Skin of body (tissue), 2 donors: ENCODE data around the gene CSAD. TPM values are rescaled to one million over a fixed set of nuclear protein-coding genes. Genes with fewer than 3 reads are reported as not detected.

Source experiments
- DNase-seq: peaks from one replicate; lab custom pipeline; 2025; lab: John Stamatoyannopoulos, UW
- total RNA-seq: library from RNA; depleted of rRNA; stranded (reverse); fragments of >200 nt; gene quantifications from one replicate; pipeline ENCODE4 v1.2.3, GENCODE V29; 2014

The CSAD gene, protein sequence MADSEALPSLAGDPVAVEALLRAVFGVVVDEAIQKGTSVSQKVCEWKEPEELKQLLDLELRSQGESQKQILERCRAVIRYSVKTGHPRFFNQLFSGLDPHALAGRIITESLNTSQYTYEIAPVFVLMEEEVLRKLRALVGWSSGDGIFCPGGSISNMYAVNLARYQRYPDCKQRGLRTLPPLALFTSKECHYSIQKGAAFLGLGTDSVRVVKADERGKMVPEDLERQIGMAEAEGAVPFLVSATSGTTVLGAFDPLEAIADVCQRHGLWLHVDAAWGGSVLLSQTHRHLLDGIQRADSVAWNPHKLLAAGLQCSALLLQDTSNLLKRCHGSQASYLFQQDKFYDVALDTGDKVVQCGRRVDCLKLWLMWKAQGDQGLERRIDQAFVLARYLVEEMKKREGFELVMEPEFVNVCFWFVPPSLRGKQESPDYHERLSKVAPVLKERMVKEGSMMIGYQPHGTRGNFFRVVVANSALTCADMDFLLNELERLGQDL
- 75.0 TPM for total RNA-seq

DNA sequence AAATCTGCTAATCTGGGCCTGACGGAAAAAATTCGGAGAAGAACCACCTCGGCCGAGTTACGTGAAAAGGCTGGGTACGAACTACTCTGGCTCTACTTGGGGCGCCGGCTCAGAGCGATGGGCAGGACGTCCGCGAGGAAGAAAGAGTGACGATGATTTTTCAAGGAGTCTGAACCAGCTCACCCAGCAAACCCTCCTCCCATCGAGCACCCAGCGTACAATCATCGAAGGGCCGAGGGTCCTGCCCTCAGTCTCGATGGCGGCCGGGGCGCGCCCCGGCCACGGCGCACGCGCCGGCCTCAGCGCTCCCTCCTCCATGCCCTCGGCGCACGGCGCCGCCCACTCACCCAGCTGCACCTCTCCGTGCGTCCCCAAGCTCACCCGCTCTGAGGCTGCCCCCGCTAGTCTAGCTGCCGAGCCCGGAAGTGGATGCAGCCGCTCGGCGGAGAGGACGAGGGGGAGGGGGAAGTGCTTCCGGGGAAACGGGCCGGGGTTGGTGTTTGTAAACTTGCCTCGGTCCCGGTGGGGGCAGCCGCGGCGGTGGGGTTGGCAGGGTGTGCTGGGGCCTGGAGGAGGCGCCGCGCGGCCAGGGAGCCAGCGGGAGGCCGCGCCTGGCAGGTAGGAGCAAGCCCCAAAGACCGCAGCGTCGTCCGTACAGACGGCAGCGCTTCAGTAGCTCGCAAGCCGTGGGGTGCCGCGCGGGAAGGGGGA lies at the start of gene CSAD, which contains the start of gene ZNF740:
Gene CSAD, minus strand, starts transcription at position 706 of the 711 bp plus-strand sequence. CDS start 7,455 bp downstream, outside the sequence.
Gene ZNF740, plus strand, starts transcription at position 503 of the 711 bp plus-strand sequence. CDS start 1,262 bp downstream, outside the sequence.
- DNase-seq, result peak; percentile 97

DNA sequence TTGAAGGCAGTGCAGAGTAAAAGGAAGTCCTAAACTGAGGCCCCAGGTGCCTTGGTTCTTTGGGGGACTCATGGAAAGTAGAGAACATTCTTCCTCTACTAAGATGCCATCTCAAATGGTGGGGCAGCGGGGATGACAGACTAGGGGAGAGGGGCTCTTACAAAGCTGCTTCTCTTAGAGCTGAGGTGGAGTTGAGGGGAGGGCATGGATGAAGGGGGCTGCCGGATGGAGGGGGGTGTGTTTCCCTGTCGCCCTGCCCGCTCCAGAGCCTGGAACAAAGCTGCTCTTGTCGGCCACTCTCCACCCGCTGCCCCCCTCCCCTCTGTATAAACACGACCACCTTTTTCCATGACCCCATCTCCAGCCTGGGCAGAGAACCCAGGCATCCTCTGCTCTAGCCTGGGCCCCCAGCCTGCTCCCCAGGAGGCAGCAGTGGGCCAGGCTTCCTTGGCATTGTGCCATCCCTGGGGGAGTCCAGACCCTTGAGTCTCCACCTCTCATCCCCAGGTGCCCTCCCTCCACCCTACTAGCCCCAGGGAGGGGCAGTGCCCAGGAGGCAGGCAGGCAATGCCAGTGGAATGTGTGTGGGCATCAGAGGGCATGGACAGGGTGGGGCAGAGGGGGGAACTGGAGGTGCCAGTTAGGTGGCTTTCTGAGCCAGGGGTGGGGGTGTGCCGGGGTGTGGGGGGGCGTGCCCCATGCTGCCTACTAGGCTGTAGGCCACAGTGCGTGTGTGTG lies 49.6 kb upstream of the CSAD start:
- no peak for DNase-seq

DNA sequence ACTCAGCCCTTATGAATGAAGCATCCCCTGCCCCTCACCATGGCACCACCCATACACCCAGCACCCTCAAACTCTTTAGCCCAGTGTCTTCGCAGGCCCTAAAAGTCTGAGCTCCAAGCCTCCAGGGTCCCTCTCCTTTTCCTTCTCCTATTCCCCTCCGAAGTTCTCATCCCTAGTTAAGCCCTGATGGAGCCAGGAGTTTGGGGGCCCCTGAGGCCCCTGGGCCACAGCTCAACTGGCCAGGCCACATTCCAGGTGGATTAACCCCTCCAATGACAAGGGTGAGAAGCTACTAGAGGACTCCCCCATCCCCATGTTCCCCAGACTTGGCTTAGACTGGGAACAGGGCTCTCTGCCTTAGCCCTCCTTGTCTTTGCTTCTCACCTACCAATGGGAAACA lies 48.7 kb upstream of the CSAD start:
- no peak for DNase-seq

DNA sequence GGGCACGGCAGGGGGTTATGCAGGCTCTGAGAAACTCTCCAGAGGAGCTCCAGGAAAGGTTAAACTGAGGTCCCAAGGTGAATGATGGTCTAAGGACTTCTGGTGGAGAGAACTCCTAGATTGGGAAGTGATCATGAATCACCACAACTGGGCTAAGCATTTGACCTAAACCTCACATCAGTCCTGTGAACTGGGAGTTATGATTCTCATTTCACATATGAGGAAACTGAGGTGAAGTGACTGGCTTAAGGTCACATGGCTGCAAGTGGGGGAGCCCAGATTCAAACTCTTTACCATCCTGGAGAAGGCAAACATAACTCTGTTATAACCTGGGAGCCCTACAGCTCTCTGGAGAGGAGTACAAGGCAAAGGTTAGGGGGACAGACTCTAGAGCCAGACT lies 47.1 kb upstream of the CSAD start:
- DNase-seq, result no peak

DNA sequence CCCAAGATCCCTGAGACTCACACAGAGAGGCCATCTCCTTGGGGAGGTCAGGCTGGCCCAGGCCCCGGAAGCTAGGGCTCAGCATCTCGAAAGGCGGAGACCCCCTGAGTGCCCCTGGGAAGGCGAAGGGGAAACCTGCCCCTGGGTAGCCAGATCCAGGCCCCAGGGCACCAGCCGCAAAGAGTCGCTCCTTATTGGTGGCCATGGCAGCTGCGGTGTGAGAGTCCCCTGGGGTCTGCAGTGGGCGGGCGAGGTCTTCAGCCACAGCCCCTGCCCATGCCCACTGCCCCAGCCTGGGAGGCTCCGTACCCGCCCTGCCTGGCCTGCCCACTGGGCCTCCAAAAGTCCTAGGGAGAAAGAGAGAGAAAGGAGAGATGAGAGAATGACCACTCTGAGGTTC lies 46.6 kb upstream of the CSAD start:
- no peak for DNase-seq

DNA sequence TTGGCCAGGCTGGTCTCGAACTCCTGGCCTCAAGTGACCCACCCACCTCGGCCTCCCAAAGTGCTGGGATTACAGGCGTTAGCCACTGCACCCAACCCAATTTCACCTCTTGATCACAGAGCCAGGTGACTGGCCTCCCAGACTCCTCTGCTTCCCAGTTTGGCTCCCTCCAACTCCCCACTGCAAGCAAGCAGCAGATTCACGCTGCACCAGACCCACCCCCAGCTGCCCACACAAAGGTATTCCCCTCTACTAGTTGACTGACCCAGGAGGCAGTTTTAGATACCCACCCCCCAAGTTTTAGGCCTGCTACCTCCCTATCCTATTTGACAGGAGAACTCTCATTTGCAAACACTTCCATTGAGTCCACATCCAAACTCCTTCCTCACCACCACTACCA lies 46.1 kb upstream of the CSAD start:
- DNase-seq, result no peak

DNA sequence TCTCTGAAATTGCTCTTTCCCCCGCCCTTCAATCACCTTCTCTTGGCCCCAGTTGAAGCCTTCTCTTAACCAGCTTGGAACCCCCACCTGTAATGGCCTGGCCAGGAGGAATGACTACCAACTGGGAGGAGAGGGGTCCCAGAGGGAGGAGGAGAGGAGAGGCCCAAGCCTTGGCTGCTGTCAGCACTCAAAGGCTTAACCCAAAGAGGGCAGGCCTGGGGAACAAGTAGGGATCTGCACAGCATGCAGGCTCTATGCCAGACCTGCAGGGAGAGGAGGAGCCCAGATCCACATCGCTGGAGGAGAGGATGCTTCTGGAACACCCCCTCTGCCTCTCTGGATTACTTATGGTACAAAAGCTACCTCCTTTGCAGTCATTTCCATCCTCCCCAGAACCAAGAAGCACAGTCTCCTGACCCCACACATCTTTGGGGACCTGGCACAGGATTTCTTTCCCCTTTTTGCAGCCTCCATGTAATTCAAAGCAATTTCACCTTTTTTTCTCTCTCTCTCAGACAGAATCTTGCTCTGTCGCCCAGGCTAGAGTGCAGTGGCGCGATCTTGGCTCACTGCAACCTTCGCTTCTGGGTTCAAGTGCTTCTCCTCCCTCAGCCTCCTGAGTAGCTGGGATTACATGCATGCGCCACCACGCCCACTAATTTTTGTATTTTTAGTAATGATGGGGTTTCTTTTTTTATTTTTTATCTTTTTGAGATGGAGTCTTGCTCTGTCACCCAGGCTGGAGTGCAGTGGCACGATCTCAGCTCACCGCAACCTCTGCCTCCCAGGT lies 45.1 kb upstream of the CSAD start:
- no peak for DNase-seq

DNA sequence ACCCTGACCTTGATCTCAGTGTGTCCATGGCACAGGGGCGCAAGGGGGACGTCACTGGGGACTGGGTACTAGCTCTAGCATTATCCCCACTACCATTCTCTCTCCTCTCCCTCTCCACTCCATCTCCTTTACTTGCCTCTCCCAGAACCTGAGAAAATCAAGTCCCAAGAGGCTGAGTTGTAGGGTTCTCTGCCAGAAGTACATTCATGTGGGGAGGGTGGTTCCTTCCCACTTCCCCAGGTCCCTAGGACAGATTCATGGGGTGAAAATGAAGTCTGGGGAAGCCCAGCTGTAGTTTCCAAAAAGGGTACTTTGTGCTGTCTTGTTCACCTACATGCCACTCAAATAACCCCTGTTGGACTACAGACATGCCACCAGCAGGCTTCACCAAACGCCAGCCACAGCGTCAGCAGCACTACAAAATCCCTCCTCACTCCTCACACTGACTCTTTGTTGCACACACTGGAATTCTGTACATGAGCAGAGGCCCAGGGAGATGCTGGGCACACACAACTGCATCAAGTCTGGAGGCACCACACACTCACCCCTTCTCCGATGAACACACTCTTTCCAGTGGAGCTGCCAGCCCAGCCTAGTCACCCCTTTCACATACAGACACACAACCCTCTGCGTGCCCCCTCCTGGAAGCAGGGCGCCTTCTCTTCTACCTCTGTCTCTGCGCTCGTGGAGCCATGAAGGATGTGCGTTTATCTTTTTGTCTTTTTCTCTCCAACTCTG lies 44.3 kb upstream of the CSAD start:
- DNase-seq, result no peak

DNA sequence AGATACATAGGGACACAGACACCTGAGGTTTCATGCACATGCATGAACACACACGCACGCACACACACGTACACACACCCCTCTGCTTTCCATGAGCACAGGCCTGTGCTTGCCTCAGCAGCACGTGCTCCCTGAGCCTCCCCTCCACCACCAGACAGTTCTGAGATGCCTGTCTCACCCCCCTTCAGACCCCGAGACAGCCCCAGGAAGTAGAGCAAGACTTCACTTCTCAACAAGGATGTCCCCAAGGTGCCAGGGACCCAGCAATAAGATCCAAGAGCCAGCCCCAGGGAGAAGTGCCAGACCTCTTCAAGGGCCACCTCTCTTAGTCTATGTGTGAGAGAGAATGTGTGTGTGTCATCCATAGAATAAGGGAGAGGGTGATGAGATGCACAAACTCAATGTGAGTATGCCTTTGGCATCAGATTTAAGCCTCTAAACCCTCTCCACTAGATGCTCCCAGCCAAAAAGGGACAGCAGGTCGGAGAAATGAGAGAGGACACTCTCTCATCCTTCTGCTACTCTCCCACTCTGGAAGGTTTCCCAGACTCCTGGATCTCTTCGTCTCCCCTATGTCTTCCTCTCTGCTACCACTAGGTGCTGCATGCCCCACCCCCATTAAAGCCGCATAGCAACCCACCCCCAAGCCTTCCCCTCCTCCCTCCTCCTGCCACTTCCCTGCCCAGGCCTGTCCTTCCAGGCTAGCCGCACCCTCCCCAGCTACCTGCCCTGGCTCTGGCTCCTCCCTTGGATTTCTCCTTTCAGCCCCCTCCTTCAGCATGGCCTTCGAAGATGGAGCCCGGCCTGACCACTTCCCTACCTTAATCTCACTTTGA lies 43.6 kb upstream of the CSAD start:
- DNase-seq, result peak; percentile 22

DNA sequence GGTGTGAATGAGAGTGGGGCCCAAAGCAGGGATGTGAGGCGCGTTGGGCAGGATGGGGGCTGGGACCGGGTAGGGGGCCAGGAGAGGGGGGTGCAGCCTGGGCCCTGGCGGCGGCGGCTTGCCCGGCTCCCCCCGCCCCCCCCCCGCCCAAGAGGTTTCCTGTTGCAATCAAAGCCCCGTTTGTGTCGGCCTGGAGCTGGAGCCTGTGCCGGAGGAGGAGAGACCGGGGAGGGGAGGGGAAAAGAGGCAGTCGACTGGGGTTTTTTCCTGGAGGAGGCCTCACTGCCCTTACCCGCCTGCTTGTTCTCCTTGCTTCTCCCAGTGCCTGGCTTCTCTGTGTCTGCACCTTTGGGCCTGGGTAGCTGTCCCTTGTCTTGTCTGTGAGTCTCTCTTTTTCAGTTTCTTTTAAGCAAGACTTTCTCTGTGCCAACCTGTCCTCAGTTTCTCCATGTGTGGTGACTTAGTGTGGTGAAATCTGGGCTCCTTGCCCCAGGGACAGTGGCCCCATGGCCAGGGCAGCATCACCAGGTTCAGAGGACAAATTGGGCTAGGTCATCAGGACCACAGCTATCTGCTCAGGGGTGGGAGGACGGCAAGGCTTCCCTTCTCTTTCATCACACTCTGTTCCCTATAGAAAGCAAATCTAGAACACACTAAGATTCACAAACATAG lies 42.8 kb upstream of the CSAD start:
- peak; percentile 40 for DNase-seq

DNA sequence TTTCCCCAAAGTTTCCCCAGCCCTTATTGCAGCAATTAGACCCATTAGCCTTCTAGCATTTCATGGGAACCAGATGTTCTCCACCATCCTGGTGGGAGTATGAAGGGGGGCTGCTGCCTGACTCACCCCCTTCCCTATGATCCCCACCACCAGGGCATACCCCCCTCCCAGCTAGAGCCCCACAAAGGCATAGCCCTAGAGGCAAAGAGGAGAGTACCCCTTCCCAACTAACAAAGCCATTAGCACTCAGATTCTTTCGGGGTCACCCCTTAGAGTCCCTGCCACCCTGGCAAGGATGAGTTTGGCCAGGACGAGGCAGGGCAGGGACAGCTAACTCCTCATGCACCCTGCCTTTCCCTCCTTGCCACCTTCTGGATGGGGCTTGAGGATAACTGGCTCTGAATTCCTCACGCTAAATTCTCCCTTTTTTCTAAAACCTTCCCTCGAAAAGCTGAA lies 42.1 kb upstream of the CSAD start:
- peak; percentile 63 for DNase-seq

DNA sequence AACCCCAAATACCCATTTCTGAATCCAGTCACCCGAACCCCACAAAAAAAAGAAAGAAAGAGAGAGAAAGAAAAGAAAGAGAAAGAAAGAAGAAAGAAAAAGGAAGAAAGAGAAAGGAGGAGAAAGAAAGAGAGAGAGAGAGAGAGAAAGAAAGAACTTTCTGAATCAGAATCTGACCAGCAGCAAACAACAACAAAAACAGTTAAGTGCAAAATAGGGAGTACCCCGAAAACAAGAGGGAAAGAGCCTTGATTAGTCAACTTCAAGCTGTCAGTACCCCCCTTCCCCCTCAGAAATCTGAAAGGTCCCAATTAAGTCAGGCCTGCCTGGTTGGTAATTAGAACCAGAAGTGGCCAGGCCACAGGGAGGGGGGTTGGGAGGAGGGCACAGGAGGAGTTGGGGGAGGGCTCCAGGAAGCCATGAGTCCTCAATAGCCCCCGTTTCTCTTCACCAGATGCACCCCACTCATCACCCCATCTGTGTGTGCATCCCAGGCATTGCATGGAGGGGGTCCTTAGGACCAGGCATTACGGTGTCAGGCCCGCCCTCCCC lies 41.5 kb upstream of the CSAD start:
- peak; percentile 63 for DNase-seq

DNA sequence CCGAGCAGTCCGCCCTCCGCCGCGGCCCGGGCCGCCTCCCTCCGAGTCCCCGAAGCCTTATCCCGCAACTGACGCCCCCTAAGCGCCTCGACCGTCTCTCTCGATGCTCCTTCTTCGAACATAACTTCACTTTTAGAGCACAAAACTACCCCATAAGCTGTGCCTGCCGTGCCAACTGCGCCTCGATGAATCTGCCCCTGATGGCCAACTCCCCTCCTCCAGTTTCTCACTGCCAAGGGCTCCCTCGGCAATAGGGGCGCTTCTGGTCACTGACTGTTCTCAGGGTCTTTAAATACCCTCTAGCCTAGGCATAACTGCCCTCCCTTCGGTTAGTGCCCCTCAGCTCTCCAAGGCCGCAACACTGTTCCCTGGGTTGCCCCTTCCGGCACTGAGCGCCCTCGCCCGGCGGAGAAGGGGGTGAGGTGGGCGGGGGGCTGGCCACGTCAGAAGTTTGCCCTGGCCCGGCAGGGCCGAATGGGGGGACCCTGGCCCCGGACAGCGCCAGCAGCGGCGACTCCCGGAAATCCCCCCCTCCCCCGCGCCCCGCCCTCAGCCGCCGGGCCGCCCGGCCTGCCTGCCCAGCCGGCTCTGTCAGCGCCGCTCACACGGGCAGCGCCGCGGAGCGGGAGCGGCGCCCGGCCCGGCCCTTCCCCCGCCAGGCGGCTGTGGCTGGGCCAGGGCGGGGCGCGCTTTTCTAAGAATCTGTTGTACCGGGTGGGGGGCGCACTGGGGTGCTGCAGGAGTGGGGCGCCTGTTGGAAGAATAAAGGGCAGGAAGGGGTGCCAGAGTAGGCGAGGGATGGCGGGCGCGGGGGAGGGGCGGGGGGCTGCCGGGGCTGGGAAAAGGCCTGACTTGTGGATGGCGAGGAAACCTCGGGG lies 40.7 kb upstream of the CSAD start:
- peak; percentile 27 for DNase-seq

DNA sequence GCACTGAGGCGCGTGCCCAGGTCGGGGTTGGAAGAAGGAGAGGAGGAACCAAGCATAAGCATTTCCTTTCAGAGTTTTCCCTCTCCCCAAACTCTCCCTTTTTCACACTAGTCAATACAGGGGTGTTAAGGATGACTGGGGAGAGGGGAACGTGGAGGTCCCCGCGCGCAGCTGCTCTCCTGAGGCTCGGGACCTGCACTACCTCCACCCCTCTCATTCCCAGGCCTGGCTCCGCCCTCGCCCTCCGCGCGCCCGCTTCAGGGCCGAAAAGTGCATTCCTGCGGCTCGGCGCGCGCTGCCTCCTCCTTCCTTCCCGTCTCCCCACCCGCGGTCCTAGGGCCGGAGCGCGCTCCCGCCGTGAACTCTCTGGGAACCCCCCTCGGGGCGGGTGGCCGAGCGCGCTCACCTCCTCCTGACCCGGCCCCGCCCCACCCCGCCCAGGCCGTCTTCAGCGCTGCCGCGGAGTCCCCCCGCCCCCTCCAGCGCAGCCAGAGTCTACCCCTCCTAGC lies 40.0 kb upstream of the CSAD start:
- DNase-seq, result peak; percentile 92

DNA sequence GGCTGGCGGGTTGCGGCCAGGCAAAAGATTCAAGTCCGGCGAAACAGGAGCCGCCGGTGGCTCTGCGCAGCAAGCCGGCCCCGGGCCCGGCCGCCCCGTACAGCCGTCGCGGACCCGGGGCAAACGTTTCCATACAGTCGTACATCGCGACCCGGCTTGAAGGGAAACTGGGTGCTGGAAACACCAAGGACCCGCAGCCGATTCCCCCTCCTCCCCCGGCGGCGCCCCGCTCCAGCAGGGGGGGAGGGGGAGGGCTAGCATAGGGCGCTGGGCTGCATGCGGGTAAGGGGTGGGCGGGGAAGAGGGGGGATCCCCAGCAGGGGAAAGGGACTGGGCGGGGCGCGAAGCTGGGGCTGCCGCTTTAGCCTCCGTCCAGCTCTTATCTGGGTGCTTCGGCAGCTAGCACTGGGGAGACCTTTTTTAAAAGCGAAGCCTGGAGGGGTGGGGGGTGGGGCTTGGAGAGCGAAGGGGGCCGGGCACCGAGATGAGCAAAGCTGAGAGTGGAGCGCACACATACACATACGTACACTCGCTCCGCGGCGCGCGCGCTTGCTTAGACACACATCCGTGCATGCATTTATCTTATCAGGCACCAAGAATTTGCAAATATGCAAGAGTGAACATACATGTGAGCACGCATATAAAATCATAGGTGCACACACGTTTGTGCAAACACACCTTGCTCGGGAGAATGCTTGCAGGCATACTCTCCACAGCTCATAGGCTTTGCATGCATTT lies 39.4 kb upstream of the CSAD start:
- peak; percentile 92 for DNase-seq

DNA sequence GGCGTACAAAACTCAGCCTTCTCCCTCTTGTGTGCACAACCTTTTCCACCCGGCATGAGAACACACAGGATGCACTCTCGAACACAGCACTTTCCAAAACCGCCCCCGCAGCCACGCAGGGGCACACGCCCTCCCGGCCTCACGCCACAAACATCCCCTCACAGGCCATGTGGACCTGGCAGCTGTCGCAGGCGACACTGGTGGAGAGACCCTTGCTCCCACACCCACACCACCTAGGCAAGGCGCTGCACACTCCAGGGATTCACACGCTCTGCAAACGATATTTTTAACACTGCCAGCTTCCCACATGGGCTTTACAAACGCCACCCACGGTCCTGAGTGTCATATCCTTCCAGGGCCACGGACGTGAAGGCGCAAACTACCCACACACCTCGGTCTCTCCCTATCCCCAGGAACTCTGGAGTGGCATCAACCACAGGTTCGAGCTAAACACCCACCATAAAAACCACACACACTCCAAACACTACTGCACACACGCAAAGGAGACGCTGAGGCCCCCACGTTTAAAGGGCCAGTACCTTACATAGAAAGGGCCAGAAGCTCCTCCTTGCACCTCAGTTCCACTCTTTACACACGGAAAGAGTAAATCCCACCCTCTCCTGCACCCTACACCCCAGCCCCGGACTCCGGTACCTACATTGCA lies 38.7 kb upstream of the CSAD start:
- DNase-seq, result peak; percentile 46
